ENCODE measurements around the gene MBD3.
"Not testable (repeated sequence)": the region's sequence is repeated elsewhere in the genome, so short reads cannot be mapped to it uniquely, and the experiment has no call there.

The MBD3 gene

GRCh38 chr19:1533510-1534150 lies 59.0 kb downstream of the MBD3 start:
- no peak for DNase-seq

- no peak for DNase-seq
These were observed 60.7 kb downstream of the MBD3 start for GRCh38 chr19:1532003-1532402.

GRCh38 chr19:1531587-1531986 lies 61.1 kb downstream of the MBD3 start:
- DNase-seq, result no peak

GRCh38 chr19:1530856-1531255 lies 61.8 kb downstream of the MBD3 start:
- not testable (repeated sequence) for DNase-seq

GRCh38 chr19:1529430-1529816 lies 63.2 kb downstream of the MBD3 start:
- no peak for DNase-seq

- DNase-seq, result no peak
These were observed 63.9 kb downstream of the MBD3 start for GRCh38 chr19:1528596-1529429.

GRCh38 chr19:1527650-1528309 lies 64.9 kb downstream of the MBD3 start:
- no peak for DNase-seq

GRCh38 chr19:1526979-1527649 lies 65.6 kb downstream of the MBD3 start:
- DNase-seq, result no peak

GRCh38 chr19:1526066-1526778 lies 66.4 kb downstream of the MBD3 start:
- DNase-seq, result no peak

GRCh38 chr19:1525343-1525742 lies 67.3 kb downstream of the MBD3 start:
- no peak for DNase-seq

GRCh38 chr19:1524972-1525325 lies 67.7 kb downstream of the MBD3 start:
- no peak for DNase-seq

- DNase-seq, result no peak
These were observed 68.2 kb downstream of the MBD3 start for GRCh38 chr19:1524287-1524971.
